GM12872 (cell line): Measurements from ENCODE around the gene ZNF638.

Experiments
- CTCF ChIP-seq: IDR thresholded peaks from 3 replicates; pipeline ENCODE4 v1.5.1; 2011; ENCODE audit warnings: low read depth, mild to moderate bottlenecking, low read length, moderate library complexity; ENCODE audit not compliant: insufficient read depth

The ZNF638 gene

GRCh38 chr2:71469403-71470398 is 138.1 kb downstream of the ZNF638 start:
- TF ChIP-seq CTCF, result no peak

DNA sequence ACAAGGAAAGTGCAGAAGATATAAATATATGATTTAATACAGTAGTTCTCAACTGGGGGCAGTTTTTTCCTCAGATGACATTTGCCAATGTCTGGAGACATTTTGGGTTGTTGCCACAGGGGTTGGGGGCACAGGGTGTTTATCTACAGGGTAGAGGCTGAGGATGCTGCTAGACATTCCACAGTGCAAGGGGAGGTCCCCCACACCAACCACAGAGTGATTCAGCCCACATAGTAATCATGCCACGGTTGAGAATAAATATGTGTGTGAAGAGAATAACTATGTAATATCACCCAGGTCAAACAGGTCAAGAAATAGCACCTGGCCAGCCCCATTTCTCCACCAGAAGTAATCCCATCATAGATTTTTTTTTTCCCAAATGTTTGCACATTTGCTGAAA is 139.7 kb downstream of the ZNF638 start:
- no peak for TF ChIP-seq CTCF

GRCh38 chr2:71472019-71472418 is 140.4 kb downstream of the ZNF638 start:
- no peak for TF ChIP-seq CTCF

DNA sequence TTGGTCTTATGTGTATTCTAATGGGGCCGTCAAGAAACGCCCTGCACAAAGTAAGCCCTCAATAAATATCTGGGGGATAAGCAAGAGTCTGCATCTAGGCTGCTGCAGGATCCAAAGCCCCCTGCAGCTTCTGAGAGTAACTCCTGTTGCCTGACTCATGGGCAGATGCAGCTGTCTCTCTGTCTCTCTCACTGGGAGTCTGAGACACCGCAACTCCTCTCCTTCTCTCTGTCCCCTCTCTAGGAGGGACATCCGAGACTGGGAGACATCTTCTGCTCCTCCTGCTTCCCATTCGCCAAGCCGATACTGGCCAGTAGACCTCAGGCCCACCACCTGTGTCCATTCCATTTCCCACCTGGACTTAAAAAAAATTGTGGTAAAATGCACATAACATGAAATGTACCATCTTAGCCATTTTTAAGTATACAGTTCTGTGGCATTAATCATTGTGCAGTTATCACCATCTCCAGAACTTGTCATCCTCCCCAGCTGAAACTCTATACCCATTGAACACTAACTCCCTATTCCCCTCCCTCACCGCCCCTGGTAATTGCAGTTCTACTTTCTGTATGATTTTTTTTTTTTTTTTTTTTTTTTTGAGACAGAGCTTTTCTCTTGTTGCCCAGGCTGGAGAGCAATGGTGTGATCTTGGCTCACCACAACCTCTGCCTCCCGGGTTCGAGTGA is 141.9 kb downstream of the ZNF638 start:
- no peak for TF ChIP-seq CTCF

- no peak for TF ChIP-seq CTCF
Measured at GRCh38 chr2:71474116-71474743, 142.6 kb downstream of the ZNF638 start.

- no peak for TF ChIP-seq CTCF
Measured at GRCh38 chr2:71474744-71475397, 143.3 kb downstream of the ZNF638 start.

- TF ChIP-seq CTCF, result no peak
Measured at GRCh38 chr2:71476495-71476894, 144.9 kb downstream of the ZNF638 start.
